Neural progenitor cell (in vitro differentiated cells): ENCODE measurements around the gene SLCO3A1. TPM values are rescaled to one million over a fixed set of nuclear protein-coding genes. Genes with fewer than 3 reads are reported as not detected.

Experiments
- DNase-seq: peaks from one replicate; pipeline ENCODE4 v3.0.0-alpha.2; 2016; ENCODE audit warnings: low spot score
- H2AFZ ChIP-seq: fragments of 200-600 bp; sonication (generic); replicated peaks from 2 replicates; pipeline ENCODE4 v1.6.1; 2016; ENCODE audit warnings: antibody characterized with exemption
- H3F3A ChIP-seq: fragments of 200-600 bp; sonication (generic); 2 replicates; pipeline ENCODE4 v1.6.1; 2016; ENCODE audit warnings: antibody characterized with exemption, low read depth
- H3K27ac ChIP-seq: fragments of 200-600 bp; sonication (generic); 2 replicates; pipeline ENCODE4 v1.5.1; 2016; ENCODE audit warnings: mild to moderate bottlenecking
- H3K27me3 ChIP-seq: fragments of 200-600 bp; sonication (generic); 2 replicates; pipeline ENCODE4 v1.6.1; 2016; ENCODE audit warnings: mild to moderate bottlenecking, moderate library complexity
- H3K36me3 ChIP-seq: fragments of 200-600 bp; sonication (generic); 2 replicates; pipeline ENCODE4 v1.5.1; 2016
- H3K4me1 ChIP-seq: fragments of 200-600 bp; sonication (generic); 2 replicates; pipeline ENCODE4 v1.6.1; 2016; ENCODE audit warnings: mixed run types
- H3K4me2 ChIP-seq: fragments of 200-600 bp; sonication (generic); 2 replicates; pipeline ENCODE4 v1.6.1; 2016
- H3K4me3 ChIP-seq: fragments of 200-600 bp; sonication (generic); 2 replicates; pipeline ENCODE4 v1.5.1; 2016
- H3K79me2 ChIP-seq: fragments of 200-600 bp; sonication (generic); 2 replicates; pipeline ENCODE4 v1.6.1; 2016; ENCODE audit warnings: low read depth
- H3K9ac ChIP-seq: fragments of 200-600 bp; sonication (generic); 2 replicates; pipeline ENCODE4 v1.6.1; 2016
- H3K9me3 ChIP-seq: fragments of 200-600 bp; sonication (generic); 2 replicates; pipeline ENCODE4 v1.5.1; 2016; ENCODE audit warnings: low read depth
- H4K20me1 ChIP-seq: fragments of 200-600 bp; sonication (generic); 2 replicates; pipeline ENCODE4 v1.6.1; 2016; ENCODE audit warnings: low read depth
- H3K27ac Mint-ChIP-seq: 3 replicates; pipeline ENCODE4 v1.8.0; 2021; ENCODE audit warnings: mixed read lengths
- H3K27me3 Mint-ChIP-seq: 2 replicates; pipeline ENCODE4 v1.8.0; 2022; ENCODE audit warnings: low read depth, mild to moderate bottlenecking, inconsistent platforms, moderate library complexity, mixed read lengths; ENCODE audit not compliant: insufficient read depth
- H3K36me3 Mint-ChIP-seq: 3 replicates; pipeline ENCODE4 v1.8.0; 2021; ENCODE audit warnings: mixed read lengths
- H3K4me1 Mint-ChIP-seq: 3 replicates; pipeline ENCODE4 v1.8.0; 2021; ENCODE audit warnings: mixed read lengths
- H3K4me3 Mint-ChIP-seq: 3 replicates; pipeline ENCODE4 v1.8.0; 2021; ENCODE audit warnings: mild to moderate bottlenecking, moderate library complexity, mixed read lengths
- H3K9me3 Mint-ChIP-seq: 3 replicates; pipeline ENCODE4 v1.8.0; 2020; ENCODE audit warnings: mixed read lengths
- CTCF ChIP-seq: fragments of 200-600 bp; sonication (generic); IDR thresholded peaks from 2 replicates; pipeline ENCODE4 v1.5.1; 2017; ENCODE audit warnings: antibody characterized with exemption, mild to moderate bottlenecking
- EZH2 ChIP-seq: fragments of 200-600 bp; sonication (generic); IDR thresholded peaks from 2 replicates; pipeline ENCODE4 v1.6.1; 2017; ENCODE audit warnings: antibody characterized with exemption, mild to moderate bottlenecking, moderate library complexity
- EZH2phosphoT487 ChIP-seq: fragments of 200-600 bp; sonication (generic); IDR thresholded peaks from 2 replicates; pipeline ENCODE4 v1.6.1; 2017; ENCODE audit warnings: antibody characterized with exemption
- total RNA-seq: library from RNA; depleted of rRNA; stranded (reverse); fragments of >200 nt; gene quantifications from 2 replicates; pipeline ENCODE4 v1.2.3, GENCODE V29; 2015; ENCODE audit warnings: low replicate concordance

The SLCO3A1 gene
- total RNA-seq, 1 donor from 2014 or later: 6.6 TPM

DNA sequence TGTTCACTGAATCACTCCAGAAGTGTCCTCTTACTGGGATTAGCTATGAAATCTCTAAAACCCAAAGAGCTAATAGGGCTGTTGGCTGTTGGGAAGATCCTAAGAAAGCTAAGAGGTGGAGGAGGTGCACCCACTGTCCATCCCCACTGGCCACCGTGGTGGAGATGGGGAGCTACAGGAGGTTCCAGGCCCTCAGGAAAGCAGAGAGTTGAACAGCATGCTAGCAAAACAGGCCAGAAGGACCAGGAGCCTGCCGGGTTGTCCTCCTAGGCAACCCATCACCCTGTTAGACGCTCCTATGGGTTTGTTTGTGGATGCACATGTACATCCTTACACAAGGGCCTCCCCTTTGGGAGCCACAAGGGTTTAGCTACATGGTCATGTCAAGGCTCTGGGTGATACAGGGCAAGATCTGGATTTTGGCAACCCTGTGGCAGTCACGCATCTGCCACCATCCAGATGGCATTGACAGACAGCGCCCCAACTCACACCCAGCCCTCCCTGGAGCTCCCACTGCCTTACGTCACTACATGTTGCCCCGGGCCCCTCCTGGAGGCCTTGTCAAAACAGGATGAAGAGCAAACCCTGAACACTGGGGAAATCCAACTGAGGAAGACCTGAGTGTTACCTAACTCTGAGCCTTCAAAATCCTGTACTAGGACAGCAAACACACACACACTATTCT, 208.1 kb downstream of the SLCO3A1 start:
- TF ChIP-seq CTCF (no peak), EZH2phosphoT487 (no peak), EZH2 (no peak)
- H3K27ac ChIP-seq: no peak overlapping the region
- Mint-ChIP-seq H3K9me3 (no peaks in the 10 kb centered on the region), H3K4me1 (no peaks in the 10 kb centered on the region), H3K27ac (no peak overlapping the region), H3K27me3 (no peaks in the 10 kb centered on the region), H3K36me3 (no peaks in the 10 kb centered on the region), H3K4me3 (no peak overlapping the region)
- H3K27me3 ChIP-seq: no peaks in the 10 kb centered on the region
- no peaks in the 10 kb centered on the region for H3K4me1 ChIP-seq
- H2AFZ ChIP-seq: no peak overlapping the region
- no peaks in the 10 kb centered on the region for H3K9me3 ChIP-seq
- no peak overlapping the region for H3K9ac ChIP-seq
- no peaks in the 10 kb centered on the region for H3K79me2 ChIP-seq
- no peak overlapping the region for H3K4me3 ChIP-seq
- no peaks in the 10 kb centered on the region for H3K36me3 ChIP-seq
- no peaks in the 10 kb centered on the region for H4K20me1 ChIP-seq
- H3K4me2 ChIP-seq: no peak overlapping the region
- H3F3A ChIP-seq: no peaks in the 10 kb centered on the region
- DNase-seq: no peak

- Histone ChIP-seq H3K4me1 (no peaks in the 10 kb centered on the region), H3K27ac (no peak overlapping the region), H3F3A (no peaks in the 10 kb centered on the region), H3K4me2 (no peak overlapping the region), H4K20me1 (no peaks in the 10 kb centered on the region), H3K9me3 (no peaks in the 10 kb centered on the region), H3K27me3 (no peaks in the 10 kb centered on the region), H2AFZ (no peak overlapping the region), H3K79me2 (no peaks in the 10 kb centered on the region), H3K36me3 (no peaks in the 10 kb centered on the region), H3K9ac (no peak overlapping the region), H3K4me3 (no peak overlapping the region)
- Mint-ChIP-seq H3K36me3 (no peaks in the 10 kb centered on the region), H3K27me3 (no peaks in the 10 kb centered on the region), H3K9me3 (no peaks in the 10 kb centered on the region), H3K4me1 (no peaks in the 10 kb centered on the region), H3K27ac (no peak overlapping the region), H3K4me3 (no peak overlapping the region)
- TF ChIP-seq CTCF: no peak
- TF ChIP-seq EZH2: no peak
- TF ChIP-seq EZH2phosphoT487: no peak
- DNase-seq: no peak
Observed at GRCh38 chr15:92062505-92062904, 209.0 kb downstream of the SLCO3A1 start.

DNA sequence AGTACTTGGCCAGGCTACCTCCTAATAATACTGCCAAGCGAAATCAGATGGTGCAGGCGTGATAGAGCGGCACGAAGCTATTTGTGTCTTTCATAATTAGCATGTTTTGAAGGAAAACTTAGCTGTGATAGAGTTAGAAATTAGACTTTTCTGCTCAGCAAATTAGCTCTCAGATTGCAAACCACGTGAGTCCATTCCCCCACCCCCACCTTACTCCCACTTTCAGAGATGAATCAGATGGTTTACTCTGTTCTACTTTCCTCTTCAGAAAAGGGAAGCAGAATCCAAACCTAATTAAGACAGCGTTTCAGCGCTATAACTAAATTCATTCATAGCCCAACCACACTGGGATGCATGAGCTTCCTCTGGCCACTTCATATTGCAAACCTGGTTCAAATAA, 214.6 kb downstream of the SLCO3A1 start:
- no peaks in the 10 kb centered on the region for H3K9me3 Mint-ChIP-seq
- H3K27me3 Mint-ChIP-seq: peaks cover 2% of the 10 kb centered on the region
- no peak overlapping the region for H2AFZ ChIP-seq
- H3K27ac Mint-ChIP-seq: no peak overlapping the region
- TF ChIP-seq EZH2phosphoT487 (no peak), EZH2 (no peak), CTCF (no peak)
- no peak overlapping the region for H3K27ac ChIP-seq
- H3K4me3 Mint-ChIP-seq: no peak overlapping the region
- no peaks in the 10 kb centered on the region for H3K9me3 ChIP-seq
- H3K4me2 ChIP-seq: no peak overlapping the region
- peaks cover 11% of the 10 kb centered on the region for H3K4me1 ChIP-seq
- H3K36me3 Mint-ChIP-seq: no peaks in the 10 kb centered on the region
- H3K4me3 ChIP-seq: no peak overlapping the region
- no peaks in the 10 kb centered on the region for H4K20me1 ChIP-seq
- H3K9ac ChIP-seq: no peak overlapping the region
- no peaks in the 10 kb centered on the region for H3K36me3 ChIP-seq
- no peaks in the 10 kb centered on the region for H3F3A ChIP-seq
- DNase-seq: no peak
- no peaks in the 10 kb centered on the region for H3K79me2 ChIP-seq
- no peaks in the 10 kb centered on the region for H3K4me1 Mint-ChIP-seq
- H3K27me3 ChIP-seq: no peaks in the 10 kb centered on the region
